Activated CD4-positive, alpha-beta T cell treated with anti-CD3 and anti-CD28 coated beads, Interleukin-2, amount 10 ng/mL, durations not matched to agents 7 days and 5 days (primary cell): ENCODE data around the gene CKM. TPM values are rescaled to one million over a fixed set of nuclear protein-coding genes. Genes with fewer than 3 reads are reported as not detected.
"Not testable (repeated sequence)": the region's sequence is repeated elsewhere in the genome, so short reads cannot be mapped to it uniquely, and the experiment has no call there.

ENCODE experiments used
- CTCF ChIA-PET: fragments of 350-600 bp; sonication (Branson Sonifier 250); formaldehyde crosslinking; loops from one replicate; lab custom pipeline; 2021; ENCODE audit warnings: antibody characterized with exemption; lab: Charles Lee
- POLR2A ChIA-PET: fragments of 350-600 bp; sonication (Branson Sonifier 250); formaldehyde crosslinking; loops from one replicate; lab custom pipeline; 2021; ENCODE audit warnings: antibody characterized with exemption; lab: Charles Lee
- DNase-seq: peaks from one replicate; pipeline ENCODE4 v3.0.0-alpha.2; 2020
- H3K27ac Mint-ChIP-seq: one replicate; pipeline ENCODE4 v1.8.0; 2021; ENCODE audit warnings: mild to moderate bottlenecking, moderate library complexity, mixed read lengths
- H3K27me3 Mint-ChIP-seq: one replicate; pipeline ENCODE4 v1.8.0; 2021; ENCODE audit warnings: mixed read lengths
- H3K36me3 Mint-ChIP-seq: one replicate; pipeline ENCODE4 v1.8.0; 2021; ENCODE audit warnings: low read depth, mixed read lengths
- H3K4me1 Mint-ChIP-seq: one replicate; pipeline ENCODE4 v1.8.0; 2021; ENCODE audit warnings: mixed read lengths
- H3K4me3 Mint-ChIP-seq: one replicate; pipeline ENCODE4 v1.8.0; 2021; ENCODE audit warnings: mild to moderate bottlenecking, moderate library complexity, mixed read lengths
- H3K9me3 Mint-ChIP-seq: one replicate; pipeline ENCODE4 v1.8.0; 2021; ENCODE audit warnings: mixed read lengths
- total RNA-seq, 2 experiments: library from RNA; stranded (reverse); gene quantifications; one replicate each; pipeline ENCODE4 v1.2.3, GENCODE V29; 2021

CKM gene
- total RNA-seq, 2 experiments from 2014 or later: not detected

DNA sequence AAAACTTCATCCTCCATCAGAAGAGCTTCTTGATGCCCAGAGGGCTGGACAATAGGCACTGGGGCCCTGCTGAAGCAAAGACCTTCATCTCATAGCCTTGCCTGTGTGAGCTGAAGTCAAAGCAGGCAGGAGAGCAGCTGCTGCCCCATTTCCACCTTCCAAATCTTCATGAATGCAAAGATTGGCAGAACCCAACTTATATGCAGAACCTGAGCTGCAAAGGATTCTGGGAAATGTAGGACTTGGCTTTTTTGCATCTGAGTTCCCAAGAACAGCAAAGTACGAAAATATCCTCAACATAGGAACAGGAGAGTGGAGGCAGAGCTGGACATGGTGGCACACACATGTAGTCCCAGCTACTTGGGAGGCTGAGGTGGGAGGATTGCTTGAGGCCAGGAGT, 30.8 kb downstream of the CKM start:
- Mint-ChIP-seq H3K9me3 (peaks cover 2% of the 10 kb centered on the region), H3K36me3 (peaks cover 11% of the 10 kb centered on the region), H3K4me3 (no peak overlapping the region), H3K27me3 (no peaks in the 10 kb centered on the region), H3K4me1 (no peaks in the 10 kb centered on the region), H3K27ac (no peak overlapping the region)
- ChIA-PET CTCF (no interaction called here), POLR2A (no interaction called here)
- no peak for DNase-seq

DNA sequence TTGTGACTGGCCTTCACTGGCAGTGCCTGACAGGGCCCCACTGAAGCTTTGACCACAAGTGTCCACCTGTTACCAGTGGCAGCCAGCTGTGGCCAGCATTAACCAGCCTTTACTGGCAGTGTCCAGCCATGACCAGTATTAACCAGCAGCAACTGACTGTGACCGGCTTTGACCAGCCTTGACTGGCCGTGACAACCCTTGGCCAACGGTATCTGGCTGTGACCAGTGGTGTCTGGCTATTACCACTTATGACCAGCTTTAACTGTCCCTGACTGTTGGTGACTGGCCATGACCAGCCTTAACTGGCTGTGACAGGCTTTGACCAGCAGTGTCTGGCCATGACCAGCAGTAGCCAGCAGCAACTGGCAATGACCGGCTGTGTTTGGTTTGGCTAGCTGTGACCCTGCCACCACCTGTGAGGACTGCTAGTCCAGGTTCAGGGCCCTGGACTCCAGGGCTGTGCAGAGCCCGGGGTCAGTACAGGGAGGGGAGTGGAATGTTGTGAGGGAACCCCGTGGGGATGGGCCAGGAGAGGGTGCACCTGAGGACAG, 32.2 kb downstream of the CKM start:
- H3K9me3 Mint-ChIP-seq: peaks cover 2% of the 10 kb centered on the region
- H3K4me1 Mint-ChIP-seq: no peaks in the 10 kb centered on the region

DNA sequence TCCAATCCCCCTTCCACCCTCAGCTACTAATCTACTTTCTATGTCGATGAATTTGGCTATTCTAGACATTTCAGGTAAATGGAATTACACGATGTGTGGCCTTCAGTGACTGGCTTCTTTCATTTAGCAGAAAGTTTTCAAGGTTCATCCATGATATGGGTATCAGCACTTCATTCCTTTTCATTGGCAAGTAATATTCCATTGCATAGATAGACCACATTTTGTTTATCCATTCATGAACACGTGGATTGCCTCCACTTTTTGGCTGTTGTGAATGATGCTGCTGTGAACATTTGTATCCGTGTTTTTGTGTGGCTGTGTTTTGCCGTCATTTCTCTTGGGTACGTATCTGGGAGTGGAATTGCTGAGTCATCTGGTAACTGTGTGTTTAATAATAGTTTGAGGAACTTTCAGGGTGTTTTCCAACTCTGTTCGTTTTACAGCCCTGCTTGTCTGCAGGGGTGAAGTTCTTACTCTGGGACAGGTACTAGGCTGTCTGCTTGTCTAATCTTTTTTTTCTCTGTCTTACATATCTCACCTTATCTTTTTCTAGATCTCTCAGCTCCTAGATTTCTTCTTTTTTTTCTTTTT, 39.1 kb downstream of the CKM start:
- Mint-ChIP-seq H3K27ac (no peak overlapping the region), H3K4me1 (no peaks in the 10 kb centered on the region), H3K27me3 (no peaks in the 10 kb centered on the region), H3K36me3 (peaks cover 13% of the 10 kb centered on the region), H3K4me3 (no peak overlapping the region), H3K9me3 (no peaks in the 10 kb centered on the region)
- DNase-seq: no peak
- ChIA-PET POLR2A (no interaction called here), CTCF (interaction anchor here (0.6 to 0.8 kb wide), 3 partner anchors 12 to 61 kb away, joined by 3 read pairs; no protein-coding TSS in a partner anchor)

More for the DNA sequence above, 32.2 kb downstream of the CKM start:
- DNase-seq: no peak
- ChIA-PET CTCF (interaction anchor here (0.6 kb wide), 1 partner anchor 19 kb away, joined by 4 read pairs; no protein-coding TSS in a partner anchor), POLR2A (no interaction called here)
- Mint-ChIP-seq H3K27me3 (no peaks in the 10 kb centered on the region), H3K36me3 (peaks cover 13% of the 10 kb centered on the region), H3K27ac (no peak overlapping the region), H3K4me3 (no peak overlapping the region)

DNA sequence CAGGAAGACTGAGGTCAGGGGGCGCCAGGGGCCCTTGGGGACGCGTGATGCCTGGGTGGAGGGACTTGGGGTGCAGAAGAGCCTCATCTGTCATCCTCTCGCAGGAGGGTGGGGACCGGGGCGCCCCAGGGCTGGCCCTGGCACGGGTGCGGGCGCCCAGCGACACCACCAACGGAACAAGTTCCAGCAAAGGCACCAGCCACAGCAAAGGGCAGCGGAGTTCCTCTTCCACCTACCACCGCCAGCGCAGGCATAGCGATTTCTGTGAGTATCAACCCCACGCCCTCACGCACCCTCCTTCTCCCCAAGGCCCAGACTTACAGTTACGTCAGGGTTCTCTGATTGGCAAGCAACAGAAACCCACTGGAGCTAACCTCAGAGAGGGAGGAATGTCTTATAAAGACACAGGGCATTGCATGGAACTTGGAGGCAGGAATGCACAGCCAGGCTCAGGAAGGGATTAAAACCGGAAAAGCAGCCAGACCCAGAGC, 42.2 kb downstream of the CKM start:
- H3K4me3 Mint-ChIP-seq: no peak overlapping the region
- POLR2A ChIA-PET: no interaction called here
- no peak overlapping the region for H3K27ac Mint-ChIP-seq
- no peaks in the 10 kb centered on the region for H3K9me3 Mint-ChIP-seq
- peaks cover 9% of the 10 kb centered on the region for H3K36me3 Mint-ChIP-seq
- H3K4me1 Mint-ChIP-seq: no peaks in the 10 kb centered on the region
- DNase-seq: no peak
- no peaks in the 10 kb centered on the region for H3K27me3 Mint-ChIP-seq
- CTCF ChIA-PET: no interaction called here

DNA sequence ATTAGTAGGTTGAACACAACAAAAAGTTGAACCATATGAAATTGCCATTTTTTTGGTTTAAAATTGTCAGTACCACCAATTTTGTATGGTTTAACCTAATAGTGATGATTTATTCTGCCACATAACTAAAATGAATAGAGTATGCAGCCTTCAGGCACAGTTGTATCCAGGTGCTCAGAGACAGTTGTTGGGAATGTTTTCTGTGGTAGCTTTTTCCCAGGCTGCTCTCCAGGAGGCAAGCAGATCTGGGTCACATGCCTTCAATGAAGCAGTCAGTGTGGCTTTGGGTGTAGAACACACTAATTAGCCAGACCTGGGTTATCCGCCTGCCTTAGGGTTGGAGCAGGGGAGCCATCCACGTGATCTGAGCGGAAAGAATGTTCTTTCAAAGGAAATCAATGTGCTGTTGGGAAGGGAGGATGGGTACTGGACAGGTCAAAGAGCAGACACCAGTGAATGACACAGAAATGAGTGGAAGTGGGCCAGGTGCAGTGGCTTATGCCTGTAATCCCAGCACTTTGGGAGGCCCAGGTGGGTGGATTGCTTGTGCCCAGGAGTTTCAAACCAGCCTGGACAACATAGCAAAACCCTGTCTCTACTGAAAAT, 43.0 kb downstream of the CKM start:
- Mint-ChIP-seq H3K27me3 (no peaks in the 10 kb centered on the region), H3K27ac (no peak overlapping the region), H3K9me3 (no peaks in the 10 kb centered on the region), H3K4me3 (no peak overlapping the region), H3K4me1 (no peaks in the 10 kb centered on the region), H3K36me3 (peaks cover 8% of the 10 kb centered on the region)
- CTCF ChIA-PET: no interaction called here
- POLR2A ChIA-PET: no interaction called here
- DNase-seq: no peak

DNA sequence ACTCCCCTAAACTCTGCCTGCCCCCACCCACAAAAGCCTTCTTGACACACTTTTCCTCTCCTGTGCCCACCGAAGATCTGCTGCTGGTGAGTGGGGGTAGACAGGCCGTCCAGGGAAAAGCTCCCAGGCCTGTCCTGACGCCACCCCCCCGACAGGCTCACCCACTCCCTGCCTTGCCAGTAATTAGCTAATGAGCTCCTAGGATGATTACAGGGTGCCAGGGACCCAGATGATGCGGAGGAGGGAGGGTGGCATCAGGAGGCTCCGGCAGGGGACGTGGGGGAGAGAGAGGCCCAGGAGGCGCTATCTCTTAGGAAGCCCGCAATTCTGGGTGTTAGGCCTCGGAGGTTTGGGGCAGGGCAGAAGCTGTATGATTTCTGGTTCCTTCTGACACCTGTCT, 44.6 kb downstream of the CKM start:
- Mint-ChIP-seq H3K36me3 (no peaks in the 10 kb centered on the region), H3K9me3 (no peaks in the 10 kb centered on the region), H3K27me3 (no peaks in the 10 kb centered on the region), H3K27ac (no peak overlapping the region), H3K4me3 (no peak overlapping the region), H3K4me1 (no peaks in the 10 kb centered on the region)
- DNase-seq: no peak
- CTCF ChIA-PET: interaction anchor here (0.7 kb wide), 1 partner anchor 368 kb away, joined by 3 read pairs; no protein-coding TSS in a partner anchor
- POLR2A ChIA-PET: no interaction called here

DNA sequence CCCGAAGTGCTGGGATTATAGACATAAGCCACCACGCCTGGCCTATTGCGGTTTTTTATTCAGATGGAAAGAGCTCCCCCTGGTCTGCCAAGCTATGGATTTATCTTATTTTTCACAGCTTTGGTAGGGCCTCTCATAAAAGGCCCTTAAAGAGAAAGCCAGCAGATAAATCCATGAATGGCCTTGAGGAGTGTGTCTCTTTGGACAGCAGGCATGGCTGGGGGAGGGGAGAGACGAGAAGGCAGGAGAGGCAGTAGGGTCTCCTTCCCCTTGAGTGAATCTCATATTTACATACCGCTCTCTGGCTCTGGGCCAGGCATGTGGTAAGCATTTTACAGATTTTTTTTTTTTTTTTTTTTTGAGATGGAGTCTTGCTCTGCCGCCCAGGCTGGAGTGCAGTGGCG, 46.4 kb downstream of the CKM start:
- Mint-ChIP-seq H3K27ac (no peak overlapping the region), H3K36me3 (peaks cover 3% of the 10 kb centered on the region), H3K27me3 (no peaks in the 10 kb centered on the region), H3K4me1 (no peaks in the 10 kb centered on the region), H3K9me3 (no peaks in the 10 kb centered on the region), H3K4me3 (no peak overlapping the region)
- DNase-seq: no peak
- ChIA-PET CTCF (interaction anchor here (0.6 to 1.3 kb wide), 2 partner anchors 13 to 24 kb away, joined by 3 to 7 read pairs; no protein-coding TSS in a partner anchor), POLR2A (no interaction called here)

DNA sequence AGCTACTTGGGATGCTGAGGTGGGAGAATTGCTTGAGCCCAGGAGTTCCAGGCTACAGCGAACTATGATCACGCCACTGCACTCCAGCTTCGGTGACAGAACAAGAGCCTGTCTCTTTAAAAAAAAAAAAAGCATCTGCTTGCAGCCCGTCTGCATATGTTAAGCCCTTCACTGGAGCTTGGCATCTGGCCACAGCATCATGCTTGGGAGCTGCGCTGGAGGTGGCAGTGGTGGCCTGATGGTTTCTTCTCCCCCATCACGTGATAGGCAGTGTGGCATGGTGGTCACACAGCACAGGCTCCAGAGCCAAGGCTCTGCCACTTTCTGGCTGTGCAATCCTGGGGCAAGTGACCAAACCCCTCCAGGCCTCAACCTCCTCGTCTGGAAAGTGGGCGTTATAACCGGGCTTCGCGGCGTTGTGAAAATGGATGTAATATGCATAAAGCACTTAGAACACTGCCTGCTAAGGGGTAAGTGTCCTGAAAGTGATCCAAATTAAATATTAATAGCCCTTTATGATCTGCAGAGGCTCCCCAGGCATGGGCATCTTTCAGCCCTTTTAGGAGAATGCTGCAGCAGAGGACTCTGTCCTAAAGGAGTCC, 47.2 kb downstream of the CKM start:
- Mint-ChIP-seq H3K27me3 (no peaks in the 10 kb centered on the region), H3K4me3 (no peak overlapping the region), H3K4me1 (no peaks in the 10 kb centered on the region), H3K9me3 (no peaks in the 10 kb centered on the region), H3K27ac (no peak overlapping the region), H3K36me3 (peaks cover 3% of the 10 kb centered on the region)
- ChIA-PET CTCF (interaction anchor here (1.3 kb wide), 1 partner anchor 12 kb away, joined by 3 read pairs; no protein-coding TSS in a partner anchor), POLR2A (interaction anchor here (0.7 kb wide), 1 partner anchor 30 kb away, joined by 3 read pairs; no protein-coding TSS in a partner anchor)
- DNase-seq: no peak

DNA sequence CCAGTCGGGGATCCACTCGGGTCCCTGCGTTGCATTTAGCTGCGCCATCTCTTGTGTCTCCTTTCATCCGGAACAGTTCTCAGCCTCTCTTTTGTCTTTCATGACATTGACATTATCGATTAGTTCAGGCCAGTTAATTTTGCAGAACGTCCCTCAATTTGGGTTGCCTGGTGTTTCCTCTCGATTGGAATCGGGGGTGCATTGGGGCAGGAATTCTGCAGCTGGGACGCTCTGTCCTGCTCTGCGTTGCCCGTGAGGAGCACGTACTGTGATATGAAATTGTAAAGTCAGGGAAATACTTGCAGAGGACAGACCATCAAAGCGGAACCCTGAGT, 49.2 kb downstream of the CKM start:
- H3K4me1 Mint-ChIP-seq: no peaks in the 10 kb centered on the region
- no peak overlapping the region for H3K4me3 Mint-ChIP-seq
- ChIA-PET POLR2A (no interaction called here), CTCF (no interaction called here)
- no peaks in the 10 kb centered on the region for H3K27me3 Mint-ChIP-seq
- peaks cover 3% of the 10 kb centered on the region for H3K36me3 Mint-ChIP-seq
- DNase-seq: no peak
- no peak overlapping the region for H3K27ac Mint-ChIP-seq
- no peaks in the 10 kb centered on the region for H3K9me3 Mint-ChIP-seq

DNA sequence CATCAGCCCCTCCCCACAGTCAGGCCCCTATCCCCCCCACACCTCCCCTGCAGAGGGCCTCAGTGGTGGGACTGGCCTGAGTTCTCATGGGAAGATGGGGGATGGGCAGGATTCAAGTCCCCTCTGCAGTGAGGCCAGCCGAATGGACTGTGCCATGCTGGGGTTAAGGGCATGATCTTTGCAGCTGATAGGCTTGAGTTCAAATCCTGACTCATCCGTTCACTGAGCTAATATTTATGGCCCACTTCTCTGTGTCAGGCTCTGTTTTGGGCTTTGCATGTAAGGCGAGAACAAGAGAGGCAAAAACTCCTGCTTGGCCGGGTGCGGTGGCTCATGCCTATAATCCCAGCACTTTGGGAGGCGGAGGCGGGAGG, 51.0 kb downstream of the CKM start:
- CTCF ChIA-PET: no interaction called here
- no peak for DNase-seq
- Mint-ChIP-seq H3K27ac (no peak overlapping the region), H3K36me3 (peaks cover 3% of the 10 kb centered on the region), H3K27me3 (no peaks in the 10 kb centered on the region), H3K4me1 (no peaks in the 10 kb centered on the region), H3K9me3 (no peaks in the 10 kb centered on the region), H3K4me3 (no peak overlapping the region)
- POLR2A ChIA-PET: no interaction called here

DNA sequence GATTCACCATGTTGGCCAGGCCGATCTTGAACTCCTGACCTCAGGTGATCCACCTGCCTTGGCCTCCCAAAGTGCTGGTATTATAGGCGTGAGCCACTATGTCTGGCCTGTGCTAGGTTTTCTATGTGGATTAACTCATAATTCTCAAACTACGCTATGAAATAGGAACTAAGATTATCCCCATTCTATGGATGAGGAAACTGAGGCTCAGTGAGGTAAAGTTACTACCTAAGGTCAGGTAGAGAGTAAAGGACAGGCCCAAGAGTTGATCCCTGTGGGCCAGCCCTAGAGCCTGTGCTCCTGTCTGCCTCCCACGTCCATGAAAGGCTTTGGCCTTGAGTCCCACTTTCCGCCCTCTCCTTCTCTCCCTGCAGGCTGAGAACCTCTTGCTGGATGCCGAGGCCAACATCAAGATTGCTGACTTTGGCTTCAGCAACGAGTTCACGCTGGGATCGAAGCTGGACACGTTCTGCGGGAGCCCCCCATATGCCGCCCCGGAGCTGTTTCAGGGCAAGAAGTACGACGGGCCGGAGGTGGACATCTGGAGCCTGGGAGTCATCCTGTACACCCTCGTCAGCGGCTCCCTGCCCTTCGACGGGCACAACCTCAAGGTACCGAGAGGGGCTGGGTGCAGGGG, 51.5 kb downstream of the CKM start:
- no peak overlapping the region for H3K4me3 Mint-ChIP-seq
- CTCF ChIA-PET: interaction anchor here (0.5 kb wide), 1 partner anchor 156 kb away, joined by 3 read pairs; no protein-coding TSS in a partner anchor
- H3K27me3 Mint-ChIP-seq: no peaks in the 10 kb centered on the region
- H3K27ac Mint-ChIP-seq: no peak overlapping the region
- peaks cover 3% of the 10 kb centered on the region for H3K36me3 Mint-ChIP-seq
- H3K9me3 Mint-ChIP-seq: no peaks in the 10 kb centered on the region
- DNase-seq: no peak
- H3K4me1 Mint-ChIP-seq: no peaks in the 10 kb centered on the region
- POLR2A ChIA-PET: no interaction called here

DNA sequence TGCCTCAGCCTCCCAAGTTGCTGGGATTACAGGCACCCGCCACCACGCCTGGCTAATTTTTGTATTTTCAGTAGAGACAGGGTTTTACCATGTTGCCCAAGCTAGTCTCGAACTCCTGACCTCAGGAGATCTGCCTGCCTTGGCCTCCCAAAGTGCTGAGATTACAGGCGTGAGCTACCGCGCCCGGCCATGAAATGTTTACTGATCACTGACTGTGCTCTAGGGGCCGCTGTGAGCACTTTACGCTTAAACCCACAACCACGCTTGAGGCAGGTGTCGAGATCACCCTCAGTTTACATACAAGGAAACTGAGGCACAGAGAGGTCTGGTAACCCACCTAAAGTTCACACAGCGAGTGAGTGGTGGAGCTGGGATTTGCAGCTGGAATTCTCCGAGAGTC, 52.7 kb downstream of the CKM start:
- H3K4me3 Mint-ChIP-seq, POLR2A ChIA-PET, H3K27me3 Mint-ChIP-seq, DNase-seq, H3K9me3 Mint-ChIP-seq, H3K36me3 Mint-ChIP-seq, H3K27ac Mint-ChIP-seq, H3K4me1 Mint-ChIP-seq: not testable (repeated sequence)
- CTCF ChIA-PET: interaction anchor here (0.7 kb wide), 1 partner anchor 92 kb away, joined by 4 read pairs; the partner anchor contains the start of genes BLOC1S3 and TRAPPC6A

DNA sequence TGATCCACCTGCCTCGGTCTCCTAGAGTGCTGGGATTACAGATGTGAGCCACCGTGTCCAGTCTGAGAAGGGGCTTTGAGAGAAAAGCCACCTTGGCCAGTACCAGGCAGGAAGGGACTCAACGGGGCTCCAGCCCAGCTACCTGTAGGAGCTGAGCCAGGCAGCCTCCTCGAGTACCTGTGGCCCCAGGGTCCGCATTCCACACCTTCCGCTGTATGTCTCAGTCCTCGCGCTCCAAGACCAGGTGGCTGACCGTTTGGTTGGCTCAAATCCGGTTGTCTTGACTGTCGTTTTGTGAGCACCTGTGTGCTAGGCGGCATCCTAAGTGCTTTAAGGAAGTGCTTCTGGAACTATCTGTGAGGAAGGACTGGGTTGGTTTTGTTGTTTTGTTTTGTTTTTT, 55.4 kb downstream of the CKM start:
- CTCF ChIA-PET: no interaction called here
- Mint-ChIP-seq H3K9me3 (no peaks in the 10 kb centered on the region), H3K36me3 (peaks cover 3% of the 10 kb centered on the region), H3K4me1 (no peaks in the 10 kb centered on the region), H3K27ac (no peak overlapping the region), H3K4me3 (no peak overlapping the region), H3K27me3 (no peaks in the 10 kb centered on the region)
- DNase-seq: no peak
- POLR2A ChIA-PET: no interaction called here
